ACHN (cell line): ENCODE measurements around the gene DPH3.
A peak's percentile ranks its signal among the peaks of the same experiment; 100 is the strongest.

ENCODE experiments used
- DNase-seq: peaks from one replicate; pipeline ENCODE4 v3.0.0-alpha.2; 2015
- in situ Hi-C: cut with HindIII; loops from 2 replicates; pipeline ENCODE4 v1.10.0; 2017; ENCODE audit warnings: low sequenced_read_pairs, low pct_ligation_motif_present, low pct_unique_long_range_greater_than_20kb

DPH3 gene

GRCh38 chr3:16265455-16265786 lies 678 bp upstream of the DPH3 start:
- no peak for DNase-seq
- in situ Hi-C loops: loop anchor here (25.0 kb wide), 1 partner anchor 272 kb away; no protein-coding TSS in a partner anchor

- DNase-seq: no peak
- in situ Hi-C loops: loop anchor here (25.0 kb wide), 1 partner anchor 273 kb away; no protein-coding TSS in a partner anchor
These were observed 502 bp downstream of the DPH3 start for GRCh38 chr3:16264174-16264707.

GRCh38 chr3:16262174-16262573 lies 2.6 kb downstream of the DPH3 start:
- no peak for DNase-seq
- in situ Hi-C loops: loop anchor here (25.0 kb wide), 1 partner anchor 275 kb away; no protein-coding TSS in a partner anchor

GRCh38 chr3:16260046-16260445 lies 4.7 kb downstream of the DPH3 start:
- in situ Hi-C loops: loop anchor here (25.0 kb wide), 1 partner anchor 277 kb away; no protein-coding TSS in a partner anchor
- DNase-seq: no peak

GRCh38 chr3:16258866-16259265 lies 5.9 kb downstream of the DPH3 start:
- in situ Hi-C loops: loop anchor here (25.0 kb wide), 1 partner anchor 278 kb away; no protein-coding TSS in a partner anchor
- DNase-seq: no peak

GRCh38 chr3:16258177-16258576 lies 6.6 kb downstream of the DPH3 start:
- DNase-seq: no peak
- in situ Hi-C loops: loop anchor here (25.0 kb wide), 1 partner anchor 279 kb away; no protein-coding TSS in a partner anchor

- DNase-seq: no peak
- in situ Hi-C loops: loop anchor here (25.0 kb wide), 1 partner anchor 280 kb away; no protein-coding TSS in a partner anchor
These were observed 7.4 kb downstream of the DPH3 start for GRCh38 chr3:16257309-16257708.

GRCh38 chr3:16255726-16256125 lies 9.0 kb downstream of the DPH3 start:
- no peak for DNase-seq
- in situ Hi-C loops: loop anchor here (25.0 kb wide), 1 partner anchor 282 kb away; no protein-coding TSS in a partner anchor

GRCh38 chr3:16255326-16255725 lies 9.4 kb downstream of the DPH3 start:
- in situ Hi-C loops: loop anchor here (25.0 kb wide), 1 partner anchor 282 kb away; no protein-coding TSS in a partner anchor
- DNase-seq: no peak

- no peak for DNase-seq
- in situ Hi-C loops: loop anchor here (25.0 kb wide), 1 partner anchor 282 kb away; no protein-coding TSS in a partner anchor
These were observed 9.8 kb downstream of the DPH3 start for GRCh38 chr3:16254916-16255315.

GRCh38 chr3:16253601-16254000 lies 11.1 kb downstream of the DPH3 start:
- DNase-seq: no peak

GRCh38 chr3:16252988-16253387 lies 11.8 kb downstream of the DPH3 start:
- no peak for DNase-seq
- in situ Hi-C loops: loop anchor here (25.0 kb wide), 1 partner anchor 284 kb away; no protein-coding TSS in a partner anchor

More at GRCh38 chr3:16253601-16254000, 11.1 kb downstream of the DPH3 start:
- in situ Hi-C loops: loop anchor here (25.0 kb wide), 1 partner anchor 284 kb away; no protein-coding TSS in a partner anchor

- DNase-seq: no peak
- in situ Hi-C loops: loop anchor here (25.0 kb wide), 1 partner anchor 285 kb away; no protein-coding TSS in a partner anchor
These were observed 12.3 kb downstream of the DPH3 start for GRCh38 chr3:16252243-16252978.

- in situ Hi-C loops: loop anchor here (25.0 kb wide), 1 partner anchor 286 kb away; no protein-coding TSS in a partner anchor
- no peak for DNase-seq
These were observed 13.2 kb downstream of the DPH3 start for GRCh38 chr3:16251316-16252085.

- no peak for DNase-seq
- in situ Hi-C loops: loop anchor here (25.0 kb wide), 1 partner anchor 287 kb away; no protein-coding TSS in a partner anchor
These were observed 14.9 kb downstream of the DPH3 start for GRCh38 chr3:16249886-16250285.

GRCh38 chr3:16249336-16249735 lies 15.4 kb downstream of the DPH3 start:
- DNase-seq: peak; percentile 39
- in situ Hi-C loops: no loop called here

- DNase-seq: no peak
- in situ Hi-C loops: no loop called here
These were observed 16.2 kb downstream of the DPH3 start for GRCh38 chr3:16248556-16248955.

GRCh38 chr3:16247282-16248061 lies 17.3 kb downstream of the DPH3 start:
- in situ Hi-C loops: no loop called here
- peak; percentile 75 for DNase-seq
